Vagina (tissue), 2 donors: ENCODE results near the gene TFRC.
"Not testable (repeated sequence)": the region's sequence is repeated elsewhere in the genome, so short reads cannot be mapped to it uniquely, and the experiment has no call there.

ENCODE experiments used
- POLR2A ChIP-seq, 2 donors: fragments of 450-650 bp; IDR thresholded peaks; one replicate each; pipeline ENCODE4 v1.6.1; 2017; ENCODE audit warnings: antibody characterized with exemption in 2 of 2, mild to moderate bottlenecking in 2 of 2, moderate library complexity in 2 of 2
- TF ChIP-seq, protein P1 (sequence below), 3 experiments: fragments of 450-650 bp in 2 of 3; fragments of 200-600 bp in 1 of 3; sonication (generic) in 1 of 3; IDR thresholded peaks; one replicate each; pipeline ENCODE4 v1.5.1; 2017 to 2019; ENCODE audit warnings: antibody characterized with exemption in 3 of 3, mild to moderate bottlenecking in 2 of 3, moderate library complexity in 2 of 3

DNA sequence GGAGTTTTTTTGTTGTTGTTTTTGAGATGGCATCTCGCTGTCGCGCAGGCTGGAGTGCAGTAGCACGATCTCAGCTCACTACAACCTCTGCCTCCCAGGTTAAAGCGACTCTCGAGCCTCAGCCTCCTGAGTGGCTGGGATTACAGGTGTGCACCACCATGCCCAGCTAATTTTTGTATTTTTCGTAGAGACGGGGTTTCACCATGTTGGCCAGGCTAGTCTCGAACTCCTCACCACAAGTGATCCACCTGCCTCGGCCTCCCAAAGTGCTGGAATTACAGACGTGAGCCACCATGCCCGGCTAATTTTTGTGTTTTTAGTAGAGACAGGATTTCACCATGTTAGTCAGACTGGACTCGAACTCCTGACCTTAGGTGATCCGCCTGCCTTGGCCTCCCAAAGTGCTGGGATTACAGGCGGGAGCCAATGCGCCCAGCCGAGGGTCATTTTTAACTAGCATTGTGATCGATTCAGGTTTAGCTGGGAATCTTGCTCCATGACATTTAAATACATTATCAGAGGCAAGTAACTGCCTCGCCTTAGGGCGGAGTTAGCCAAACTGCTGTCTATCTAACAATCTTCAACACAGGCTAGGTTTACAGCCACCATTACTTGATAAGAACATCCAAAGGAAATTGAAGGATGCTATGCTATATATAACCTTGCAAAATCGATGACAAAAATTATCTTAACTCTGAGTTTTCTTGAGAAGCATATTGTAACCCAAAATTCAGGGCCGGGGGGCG lies 1.6 kb downstream of the TFRC start:
- TF ChIP-seq, protein P1, sequence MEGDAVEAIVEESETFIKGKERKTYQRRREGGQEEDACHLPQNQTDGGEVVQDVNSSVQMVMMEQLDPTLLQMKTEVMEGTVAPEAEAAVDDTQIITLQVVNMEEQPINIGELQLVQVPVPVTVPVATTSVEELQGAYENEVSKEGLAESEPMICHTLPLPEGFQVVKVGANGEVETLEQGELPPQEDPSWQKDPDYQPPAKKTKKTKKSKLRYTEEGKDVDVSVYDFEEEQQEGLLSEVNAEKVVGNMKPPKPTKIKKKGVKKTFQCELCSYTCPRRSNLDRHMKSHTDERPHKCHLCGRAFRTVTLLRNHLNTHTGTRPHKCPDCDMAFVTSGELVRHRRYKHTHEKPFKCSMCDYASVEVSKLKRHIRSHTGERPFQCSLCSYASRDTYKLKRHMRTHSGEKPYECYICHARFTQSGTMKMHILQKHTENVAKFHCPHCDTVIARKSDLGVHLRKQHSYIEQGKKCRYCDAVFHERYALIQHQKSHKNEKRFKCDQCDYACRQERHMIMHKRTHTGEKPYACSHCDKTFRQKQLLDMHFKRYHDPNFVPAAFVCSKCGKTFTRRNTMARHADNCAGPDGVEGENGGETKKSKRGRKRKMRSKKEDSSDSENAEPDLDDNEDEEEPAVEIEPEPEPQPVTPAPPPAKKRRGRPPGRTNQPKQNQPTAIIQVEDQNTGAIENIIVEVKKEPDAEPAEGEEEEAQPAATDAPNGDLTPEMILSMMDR (IDR thresholded peaks at IDR 0.05) = not testable (repeated sequence)
- TF ChIP-seq POLR2A (IDR thresholded peaks at IDR 0.05) = not testable (repeated sequence)
